Head of caudate nucleus (tissue), 42 donors: Measurements from ENCODE around the gene SLC29A3.

Experiments
- DNase-seq, 42 donors: peaks; one replicate each; pipeline versions ENCODE4 v3.0.0 to v3.0.0-alpha.2; 2020 to 2021; ENCODE audit warnings: mixed read lengths in 7 of 42
- intact Hi-C: fragments of 100-400 bp; cut with DNase I; formaldehyde crosslinking; loops from one replicate; pipeline ENCODE4 v1.15.0; 2022

The SLC29A3 gene

DNA sequence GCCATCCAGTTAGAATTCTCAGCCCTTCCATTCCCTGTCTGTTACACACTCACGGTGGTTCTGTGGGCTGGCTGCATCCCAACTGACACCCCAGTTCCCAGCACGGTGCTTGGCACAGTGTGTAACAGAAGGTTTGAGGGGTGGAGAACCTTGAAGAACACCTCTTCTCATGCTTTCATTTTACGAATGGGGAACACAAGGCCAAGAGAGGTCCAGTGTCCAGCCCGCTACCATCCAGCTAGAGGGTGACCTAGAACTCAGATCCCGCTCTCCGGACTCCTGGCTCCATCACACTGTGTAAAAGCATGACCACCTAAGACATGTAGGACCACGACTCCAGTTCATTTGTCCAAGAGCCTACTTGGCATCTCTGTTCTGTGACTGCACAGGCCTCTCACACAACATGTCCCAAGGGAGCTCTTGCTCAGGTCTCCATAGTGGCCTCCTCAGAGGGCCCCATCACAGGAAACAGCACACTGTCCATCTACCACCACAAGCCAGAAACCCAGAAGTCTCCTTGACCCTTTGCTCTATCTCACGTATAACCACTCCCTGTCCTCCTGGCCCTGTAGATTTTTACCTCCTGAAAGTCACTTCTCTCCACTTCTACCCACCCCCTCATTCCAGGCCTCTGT is 74.9 kb downstream of the SLC29A3 start:
- peak in 7 of 42 donors; percentile 0 to 29 (median 15) for DNase-seq
- intact Hi-C loops = loop anchor here (5.0 to 10.0 kb wide), 2 partner anchors 181 to 318 kb away; no protein-coding TSS in a partner anchor

GRCh38 chr10:71394926-71395562 is 76.0 kb downstream of the SLC29A3 start:
- DNase-seq = peak in 9 of 42 donors; percentile 1 to 33 (median 16)
- intact Hi-C loops = loop anchor here (5.0 to 10.0 kb wide), 2 partner anchors 180 to 317 kb away; no protein-coding TSS in a partner anchor

DNA sequence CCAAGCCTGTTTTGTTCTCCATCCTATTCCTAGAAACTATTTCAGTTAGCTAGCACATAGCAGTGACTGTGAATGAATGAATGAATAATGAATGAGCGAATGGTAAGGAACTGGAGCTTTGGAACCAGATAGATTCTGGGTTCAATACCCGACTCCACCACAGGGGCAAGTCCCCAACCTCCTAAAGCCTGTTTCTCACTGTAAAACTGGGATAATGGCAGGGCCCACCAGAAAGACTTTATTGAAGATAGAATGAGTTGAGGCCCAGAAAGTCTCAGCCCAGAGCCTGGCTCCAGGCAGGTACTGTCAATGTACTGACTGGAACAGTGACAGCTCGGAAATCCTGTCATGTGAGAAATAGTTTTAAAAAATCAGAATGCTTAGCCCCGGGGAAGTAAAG is 76.6 kb downstream of the SLC29A3 start:
- intact Hi-C loops = loop anchor here (10.0 kb wide), 1 partner anchor 179 kb away; no protein-coding TSS in a partner anchor
- DNase-seq = peak in 8 of 42 donors; percentile 0 to 37 (median 19)

- intact Hi-C loops = loop anchor here (10.0 kb wide), 1 partner anchor 179 kb away; no protein-coding TSS in a partner anchor
- peak in 36 of 42 donors; percentile 42 to 75 (median 60) for DNase-seq
Measured at GRCh38 chr10:71396084-71396710, 77.1 kb downstream of the SLC29A3 start.

DNA sequence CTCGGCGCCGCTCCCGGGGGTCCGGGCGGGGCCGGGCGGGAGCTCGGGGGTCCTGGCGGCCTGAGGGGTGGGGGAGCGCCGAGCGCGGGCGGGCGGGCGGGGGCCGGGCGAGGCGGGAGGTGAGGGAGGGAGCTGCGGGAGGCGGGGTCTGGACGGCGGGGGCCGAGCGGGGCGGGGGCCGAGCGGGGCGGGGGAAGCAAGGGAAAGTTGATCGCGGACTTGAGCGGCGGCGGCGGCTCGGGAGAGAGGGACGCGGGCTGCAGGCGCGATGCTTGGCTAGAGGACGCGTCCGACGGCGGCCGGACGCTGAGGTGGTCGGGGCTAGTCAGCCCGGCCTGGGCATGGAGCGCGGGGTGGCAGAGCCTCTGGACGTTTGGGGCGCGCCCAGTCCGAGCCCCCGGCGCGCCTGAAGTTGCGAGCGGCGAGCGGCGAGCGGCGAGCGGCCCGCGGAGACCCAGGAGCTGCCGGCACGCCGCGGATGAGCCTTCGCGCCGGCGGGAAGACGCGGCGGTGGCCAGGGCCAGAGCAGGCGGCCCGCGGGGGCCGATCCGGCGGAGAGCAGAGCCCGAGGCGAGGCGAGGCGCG is 77.7 kb downstream of the SLC29A3 start, which contains the start of gene CDH23:
CDH23 (plus strand) TSS at position 210 of the 585 bp plus-strand sequence. CDS start 42,912 bp downstream, outside the sequence.
- intact Hi-C loops = loop anchor here (10.0 kb wide), 1 partner anchor 178 kb away; no protein-coding TSS in a partner anchor

GRCh38 chr10:71397296-71398212 is 78.5 kb downstream of the SLC29A3 start:
- peak in 13 of 42 donors; percentile 18 to 65 (median 31) for DNase-seq
- intact Hi-C loops = loop anchor here (10.0 kb wide), 1 partner anchor 177 kb away; no protein-coding TSS in a partner anchor

More for the DNA sequence above, 77.7 kb downstream of the SLC29A3 start, which contains the start of gene CDH23:
- DNase-seq = peak in 30 of 42 donors; percentile 34 to 80 (median 52)

- DNase-seq = peak in 5 of 42 donors; percentile 6 to 29 (median 16)
- intact Hi-C loops = loop anchor here (10.0 kb wide), 1 partner anchor 176 kb away; no protein-coding TSS in a partner anchor
Measured at GRCh38 chr10:71398976-71399375, 79.9 kb downstream of the SLC29A3 start.

DNA sequence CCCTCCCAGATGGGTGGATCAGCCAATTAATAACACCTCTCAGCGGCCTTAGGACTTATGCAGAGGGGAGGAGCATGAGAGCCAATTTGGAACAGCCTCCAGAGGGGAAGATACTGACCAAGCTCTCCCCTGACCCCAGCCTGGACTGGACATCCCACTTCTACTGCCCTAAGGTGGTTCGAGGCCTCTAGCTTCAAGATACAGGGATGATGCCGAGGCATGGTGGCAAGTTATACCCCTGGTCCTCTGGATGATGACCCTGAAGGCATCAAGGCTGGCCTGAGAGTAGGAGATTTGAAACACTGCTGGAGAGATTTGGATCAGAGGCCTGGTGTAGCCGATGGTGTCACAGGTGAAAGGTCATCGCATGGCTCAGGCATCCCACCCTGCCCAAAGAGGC is 80.9 kb downstream of the SLC29A3 start:
- intact Hi-C loops = loop anchor here (10.0 kb wide), 1 partner anchor 175 kb away; no protein-coding TSS in a partner anchor
- DNase-seq = peak in 3 of 42 donors; percentile 7 to 16 (median 15)

- intact Hi-C loops = no loop called here
- peak in 8 of 42 donors; percentile 2 to 31 (median 10) for DNase-seq
Measured at GRCh38 chr10:71401056-71401455, 82.0 kb downstream of the SLC29A3 start.

GRCh38 chr10:71402005-71402404 is 82.9 kb downstream of the SLC29A3 start:
- peak in 4 of 42 donors; percentile 2 to 20 (median 12) for DNase-seq
- intact Hi-C loops = no loop called here

GRCh38 chr10:71404503-71405295 is 85.6 kb downstream of the SLC29A3 start:
- intact Hi-C loops = no loop called here
- peak in 6 of 42 donors; percentile 2 to 30 (median 12) for DNase-seq

- peak in 3 of 42 donors; percentile 0 to 20 (median 1) for DNase-seq
- intact Hi-C loops = no loop called here
Measured at GRCh38 chr10:71406878-71407277, 87.8 kb downstream of the SLC29A3 start.

DNA sequence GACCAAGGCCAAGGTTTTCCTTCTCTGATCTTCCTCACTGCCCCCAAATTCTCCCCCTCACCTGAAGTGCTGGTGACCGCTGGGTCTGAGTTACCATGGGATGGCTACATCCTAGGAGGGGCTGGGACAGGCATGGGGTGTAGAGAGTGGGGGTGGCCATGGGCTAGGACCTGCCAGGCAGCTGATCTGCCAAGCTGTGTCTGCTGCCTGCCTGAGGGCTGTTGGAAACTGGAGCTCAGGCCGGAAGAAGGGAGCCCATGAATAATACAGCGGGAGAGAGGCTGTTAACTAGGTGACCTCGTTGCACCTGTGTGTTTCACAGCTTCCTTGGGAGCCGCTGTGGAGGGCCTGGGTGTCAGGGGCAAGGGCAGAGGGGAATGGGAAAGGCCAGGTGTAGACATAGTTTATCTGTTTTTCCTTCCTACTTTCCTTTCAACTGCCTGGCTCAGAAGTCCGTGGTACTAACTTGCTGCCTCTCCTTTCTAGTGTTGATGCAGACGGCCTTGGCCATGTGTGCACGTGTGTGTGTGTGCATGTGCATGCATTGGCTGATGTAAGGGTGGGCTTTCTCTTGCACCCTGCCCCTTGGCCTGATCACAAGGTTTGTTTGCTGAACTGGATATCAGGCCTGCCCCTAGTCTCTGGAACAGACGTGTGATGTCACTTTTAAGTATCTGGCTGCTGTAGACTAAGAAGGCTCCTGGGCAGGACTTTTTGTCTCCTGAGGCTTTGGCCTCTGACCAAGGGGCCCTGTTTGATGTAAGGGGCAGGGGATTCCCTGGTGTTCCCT is 89.6 kb downstream of the SLC29A3 start:
- intact Hi-C loops = no loop called here
- peak in 6 of 42 donors; percentile 3 to 31 (median 13) for DNase-seq

DNA sequence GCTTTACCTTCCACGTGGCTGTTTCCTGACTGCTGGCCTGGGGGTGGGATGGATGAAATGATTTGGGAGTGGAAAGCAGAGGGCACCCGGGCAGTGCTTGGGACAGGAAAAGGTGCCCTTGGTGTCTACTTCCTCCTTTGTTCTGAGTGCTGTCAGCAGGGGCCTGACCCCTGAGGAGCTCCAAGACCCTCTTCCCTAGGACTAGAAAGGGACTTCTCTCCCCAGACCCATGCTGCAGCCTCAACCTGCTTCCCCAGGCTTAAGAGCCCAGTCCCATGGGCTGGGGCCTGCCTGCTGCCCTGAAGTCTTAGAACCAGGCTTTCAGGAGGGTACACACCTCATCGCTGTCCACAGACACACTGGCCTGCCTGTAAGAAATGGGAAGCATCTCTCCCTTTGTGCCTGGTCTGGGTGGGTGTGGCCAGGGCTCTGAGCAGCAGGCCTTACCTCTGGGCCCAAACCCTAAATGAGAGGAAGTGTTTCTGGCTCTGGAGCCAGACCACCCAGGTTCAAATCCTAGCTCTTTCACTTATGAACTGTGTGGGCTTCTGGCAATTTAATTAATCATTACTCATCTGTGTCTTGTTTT is 90.6 kb downstream of the SLC29A3 start:
- peak in 6 of 42 donors; percentile 2 to 21 (median 6) for DNase-seq
- intact Hi-C loops = no loop called here
